B cell (primary cell): Measurements from ENCODE around the gene FAM118B. TPM values are rescaled to one million over a fixed set of nuclear protein-coding genes. Genes with fewer than 3 reads are reported as not detected.

Experiments
- ATAC-seq: fragments of 200-7000 bp; cut with Tn5 transposase; one replicate; pipeline ENCODE4 v1.10.0; 2021; ENCODE audit warnings: low read depth, mild to moderate bottlenecking, moderate number of reproducible peaks, moderate library complexity
- CTCF ChIA-PET: fragments of 350-600 bp; sonication (Branson Sonifier 250); formaldehyde crosslinking; loops from one replicate; lab custom pipeline; 2021; ENCODE audit warnings: antibody characterized with exemption, inconsistent platforms; lab: Charles Lee
- POLR2A ChIA-PET: fragments of 350-600 bp; sonication (Branson Sonifier 250); formaldehyde crosslinking; loops from one replicate; lab custom pipeline; 2021; ENCODE audit warnings: antibody characterized with exemption; lab: Charles Lee
- DNase-seq: peaks from one replicate; pipeline ENCODE4 v3.0.0; 2013
- H2AFZ ChIP-seq: 2 replicates; pipeline ENCODE4 v1.6.1; 2012; ENCODE audit warnings: mild to moderate bottlenecking, low read depth, low read length; ENCODE audit not compliant: insufficient read depth, poor library complexity, severe bottlenecking
- H3K27ac ChIP-seq, 2 donors: 1 replicate in 1 of 2; 2 replicates in 1 of 2; pipeline ENCODE4 v1.5.1; 2012 to 2013; ENCODE audit warnings: low read length in 2 of 2, mild to moderate bottlenecking in 2 of 2, moderate library complexity in 1 of 2
- H3K27me3 ChIP-seq, 4 experiments: fragments of 200-600 bp in 1 of 4; sonication (generic) in 1 of 4; replicated peaks in 1 of 4; 1 replicate in 2 of 4; 2 replicates in 2 of 4; pipeline versions ENCODE4 v1.6.1 to v1.7.0; 2013 to 2016; ENCODE audit warnings: low read length in 3 of 4, mild to moderate bottlenecking in 2 of 4, mixed read lengths in 1 of 4, moderate library complexity in 1 of 4; ENCODE audit not compliant: insufficient read depth in 4 of 4, control insufficient read depth in 3 of 4; ENCODE audit errors: control extremely low read depth in 1 of 4
- H3K36me3 ChIP-seq, 2 experiments: replicated peaks in 1 of 2; 1 replicate in 1 of 2; 2 replicates in 1 of 2; pipeline versions ENCODE4 v1.6.1 to v1.7.1; 2013; ENCODE audit warnings: low read length in 1 of 2; ENCODE audit not compliant: insufficient read depth in 2 of 2, control insufficient read depth in 1 of 2; ENCODE audit errors: control extremely low read depth in 1 of 2, extremely low read depth in 1 of 2
- H3K4me1 ChIP-seq, 2 donors: fragments of 200-600 bp in 1 of 2; sonication (generic) in 1 of 2; 1 replicate in 1 of 2; 2 replicates in 1 of 2; pipeline versions ENCODE4 v1.5.1 to v1.6.1; 2013 to 2017; ENCODE audit warnings: low read length in 2 of 2; ENCODE audit not compliant: control insufficient read depth in 2 of 2, insufficient read depth in 2 of 2
- H3K4me2 ChIP-seq: replicated peaks from 2 replicates; pipeline ENCODE3; 2012; ENCODE audit warnings: mild to moderate bottlenecking, low read depth, low read length; ENCODE audit not compliant: poor library complexity, severe bottlenecking
- H3K4me3 ChIP-seq, 5 experiments: fragments of 200-600 bp in 1 of 5; sonication (generic) in 1 of 5; 1 replicate in 3 of 5; 2 replicates in 2 of 5; pipeline versions ENCODE4 v1.5.1 to v1.7.0; 2011 to 2016; ENCODE audit warnings: low read length in 4 of 5, mild to moderate bottlenecking in 4 of 5, low read depth in 2 of 5, control low read depth in 1 of 5, moderate library complexity in 1 of 5; ENCODE audit not compliant: insufficient read depth in 1 of 5; ENCODE audit errors: control extremely low read depth in 1 of 5, extremely low read depth in 1 of 5
- H3K79me2 ChIP-seq: fragments of 200-600 bp; sonication (generic); one replicate; pipeline ENCODE4 v1.6.0; 2016; ENCODE audit warnings: low read length; ENCODE audit not compliant: control insufficient read depth, insufficient read depth
- H3K9ac ChIP-seq: fragments of 200-600 bp; sonication (generic); 2 replicates; pipeline ENCODE4 v1.6.1; 2017; ENCODE audit warnings: mild to moderate bottlenecking, low read length, moderate library complexity
- H3K9me3 ChIP-seq, 3 donors: one replicate each; pipeline versions ENCODE4 v1.6.1 to v1.7.1; 2013; ENCODE audit warnings: low read length in 2 of 3; ENCODE audit not compliant: control insufficient read depth in 2 of 3, insufficient read depth in 1 of 3; ENCODE audit errors: control extremely low read depth in 1 of 3
- H4K20me1 ChIP-seq: 2 replicates; pipeline ENCODE4 v1.6.0; 2012; ENCODE audit warnings: mild to moderate bottlenecking, low read length; ENCODE audit not compliant: insufficient read depth, control insufficient read depth, poor library complexity, severe bottlenecking
- H3K27ac Mint-ChIP-seq: one replicate; pipeline ENCODE4 v1.8.0; 2021; ENCODE audit warnings: mixed read lengths
- H3K27me3 Mint-ChIP-seq: one replicate; pipeline ENCODE4 v1.8.0; 2021; ENCODE audit warnings: mixed read lengths
- H3K4me1 Mint-ChIP-seq: one replicate; pipeline ENCODE4 v1.8.0; 2021; ENCODE audit warnings: mixed read lengths
- H3K4me3 Mint-ChIP-seq: one replicate; pipeline ENCODE4 v1.8.0; 2021; ENCODE audit warnings: mixed read lengths
- H3K9me3 Mint-ChIP-seq: one replicate; pipeline ENCODE4 v1.8.0; 2022; ENCODE audit warnings: mixed read lengths; ENCODE audit not compliant: insufficient read depth
- EZH2 ChIP-seq: IDR thresholded peaks from 2 replicates; pipeline ENCODE4 v1.6.1; 2012; ENCODE audit warnings: borderline replicate concordance, low read depth, mild to moderate bottlenecking, moderate library complexity, low read length; ENCODE audit not compliant: insufficient read depth, poor library complexity, severe bottlenecking
- WGBS: methylation state at CpG from one replicate; pipeline ENCODE4 v1.1.5; 2013; ENCODE audit warnings: missing lambda C conversion rate; ENCODE audit not compliant: insufficient coverage; 5-methylcytosine and 5-hydroxymethylcytosine counted together
- intact Hi-C: fragments of 100-400 bp; cut with micrococcal nuclease; formaldehyde crosslinking; loops from one replicate; pipeline ENCODE4 v1.10.0; 2022
- polyA plus RNA-seq: library from polyadenylated mRNA; depleted of rRNA; stranded (reverse); fragments of >200 nt; gene quantifications from 2 replicates; pipeline ENCODE4 v1.2.3, GENCODE V29; 2012
- total RNA-seq, 2 donors: library from RNA; stranded (reverse); fragments of 120-200 nt in 1 of 2; gene quantifications; 1 replicate in 1 of 2; 2 replicates in 1 of 2; pipeline versions ENCODE4 v1.2.3 to v1.2.4, GENCODE V29; 2013 to 2022
- TF ChIP-seq, protein P1 (sequence below): fragments of 200-600 bp; IDR thresholded peaks from one replicate; pipeline ENCODE4 v1.8.0; 2022; ENCODE audit warnings: antibody characterized with exemption, mild to moderate bottlenecking

Gene FAM118B
- total and polyA plus RNA-seq, 2 donors (not counting 1 experiment from before 2014, with no cell fraction given) = 7.3 to 14.1 TPM

DNA sequence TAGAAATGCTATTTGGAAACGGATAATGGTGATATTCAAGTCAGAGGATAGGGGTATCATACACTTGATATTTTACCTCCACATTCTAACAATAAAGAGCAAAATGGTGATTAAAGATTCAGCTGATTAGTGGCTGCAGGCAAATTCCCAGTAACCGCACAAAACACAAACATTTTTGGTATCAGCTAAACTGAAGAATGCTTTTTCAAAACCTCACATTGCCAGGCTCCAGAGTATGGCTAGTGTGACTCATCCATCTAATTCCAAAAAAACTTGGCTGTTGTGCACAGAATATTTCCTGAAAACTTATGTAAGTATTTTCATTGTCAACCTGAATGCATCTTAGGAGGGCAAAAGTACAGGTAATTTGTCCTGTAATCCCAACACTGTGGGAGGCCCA lies 46.2 kb downstream of the FAM118B start:
- no CpG with 5 or more reads among the region's 2 CpGs for WGBS
- ATAC-seq (no peak), DNase-seq (no peak)
- Histone ChIP-seq H4K20me1 (no peaks in the 10 kb centered on the region), H3K4me1 (no peaks in the 10 kb centered on the region), H3K36me3 (peaks cover 2 to 21% of the 10 kb centered on the region in 2 experiments), H2AFZ (no peak overlapping the region), H3K4me2 (no peak overlapping the region), H3K9ac (no peak overlapping the region), H3K79me2 (no peaks in the 10 kb centered on the region), H3K4me3 (no peak overlapping the region), H3K27ac (no peak overlapping the region), H3K9me3 (no peaks in the 10 kb centered on the region), H3K27me3 (no peaks in the 10 kb centered on the region)
- no peak for TF ChIP-seq EZH2
- TF ChIP-seq, protein P1, sequence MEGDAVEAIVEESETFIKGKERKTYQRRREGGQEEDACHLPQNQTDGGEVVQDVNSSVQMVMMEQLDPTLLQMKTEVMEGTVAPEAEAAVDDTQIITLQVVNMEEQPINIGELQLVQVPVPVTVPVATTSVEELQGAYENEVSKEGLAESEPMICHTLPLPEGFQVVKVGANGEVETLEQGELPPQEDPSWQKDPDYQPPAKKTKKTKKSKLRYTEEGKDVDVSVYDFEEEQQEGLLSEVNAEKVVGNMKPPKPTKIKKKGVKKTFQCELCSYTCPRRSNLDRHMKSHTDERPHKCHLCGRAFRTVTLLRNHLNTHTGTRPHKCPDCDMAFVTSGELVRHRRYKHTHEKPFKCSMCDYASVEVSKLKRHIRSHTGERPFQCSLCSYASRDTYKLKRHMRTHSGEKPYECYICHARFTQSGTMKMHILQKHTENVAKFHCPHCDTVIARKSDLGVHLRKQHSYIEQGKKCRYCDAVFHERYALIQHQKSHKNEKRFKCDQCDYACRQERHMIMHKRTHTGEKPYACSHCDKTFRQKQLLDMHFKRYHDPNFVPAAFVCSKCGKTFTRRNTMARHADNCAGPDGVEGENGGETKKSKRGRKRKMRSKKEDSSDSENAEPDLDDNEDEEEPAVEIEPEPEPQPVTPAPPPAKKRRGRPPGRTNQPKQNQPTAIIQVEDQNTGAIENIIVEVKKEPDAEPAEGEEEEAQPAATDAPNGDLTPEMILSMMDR = no peak
- Mint-ChIP-seq H3K4me3 (no peak overlapping the region), H3K9me3 (no peaks in the 10 kb centered on the region), H3K27me3 (no peaks in the 10 kb centered on the region), H3K4me1 (no peaks in the 10 kb centered on the region), H3K27ac (no peak overlapping the region)
- ChIA-PET CTCF (no interaction called here), POLR2A (no interaction called here)
- intact Hi-C loops = no loop called here

DNA sequence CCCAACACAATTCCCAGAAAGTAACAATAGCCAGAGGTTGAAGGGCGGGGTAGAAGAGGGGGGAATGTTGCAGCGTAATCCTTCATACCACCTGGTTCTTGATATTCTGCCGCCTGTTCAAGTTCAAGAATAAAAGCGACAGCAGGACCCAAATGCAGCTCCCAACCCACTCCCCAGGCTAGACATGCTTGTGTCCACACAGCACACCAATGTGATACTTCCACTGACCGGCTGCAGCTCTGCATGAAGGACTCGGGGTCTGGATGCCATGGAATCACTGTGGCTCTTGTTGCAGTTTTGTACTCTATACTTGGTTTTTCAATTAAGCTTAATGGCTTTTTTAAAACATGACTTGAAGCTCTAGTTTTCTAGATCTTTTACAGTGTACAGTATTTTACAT lies 50.6 kb downstream of the FAM118B start:
- no peaks in the 10 kb centered on the region for H3K9me3 Mint-ChIP-seq
- Histone ChIP-seq H3K4me1 (peaks cover 0 to under 1% of the 10 kb centered on the region in 2 donors), H2AFZ (no peak overlapping the region), H3K79me2 (peaks cover 10% of the 10 kb centered on the region), H3K9me3 (no peaks in the 10 kb centered on the region), H3K27ac (no peak overlapping the region), H4K20me1 (no peaks in the 10 kb centered on the region), H3K27me3 (no peaks in the 10 kb centered on the region), H3K9ac (no peak overlapping the region), H3K4me2 (no peak overlapping the region), H3K36me3 (peaks cover 3 to 64% of the 10 kb centered on the region in 2 experiments), H3K4me3 (no peak overlapping the region)
- no peak for DNase-seq
- intact Hi-C loops = loop anchor here (10.0 kb wide), 1 partner anchor 667 kb away; the partner anchor contains the start of gene STT3A
- no peak for ATAC-seq
- H3K27ac Mint-ChIP-seq = no peak overlapping the region
- TF ChIP-seq, protein P1 = no peak
- TF ChIP-seq EZH2 = no peak
- 100% methylated on average over 4 of the region's 6 CpGs for WGBS
- H3K4me1 Mint-ChIP-seq = peaks cover 8% of the 10 kb centered on the region
- ChIA-PET POLR2A (interaction anchor here (0.7 kb wide), 1 partner anchor 12 kb away, joined by 5 read pairs; no protein-coding TSS in a partner anchor), CTCF (no interaction called here)
- no peaks in the 10 kb centered on the region for H3K27me3 Mint-ChIP-seq
- no peak overlapping the region for H3K4me3 Mint-ChIP-seq
